DOHH2 (cell line): ENCODE results near the gene VPS35.

Source experiments
- CTCF ChIP-seq: fragments of 200-600 bp; sonication (generic); IDR thresholded peaks from one replicate; pipeline ENCODE4 v1.5.1; 2014; ENCODE audit warnings: antibody characterized with exemption, mild to moderate bottlenecking, low read depth, low read length; ENCODE audit not compliant: poor library complexity, severe bottlenecking
- EZH2phosphoT487 ChIP-seq: fragments of 200-600 bp; sonication (generic); IDR thresholded peaks from 2 replicates; pipeline ENCODE4 v1.6.1; 2017; ENCODE audit warnings: borderline replicate concordance, mild to moderate bottlenecking, antibody characterized with exemption, low read length, moderate library complexity, mixed read lengths

GRCh38 chr16:46649588-46650253 lies 39.3 kb downstream of the VPS35 start:
- no peak for TF ChIP-seq CTCF
- TF ChIP-seq EZH2phosphoT487: no peak
